ENCODE measurements around the gene HDAC4.

DNA sequence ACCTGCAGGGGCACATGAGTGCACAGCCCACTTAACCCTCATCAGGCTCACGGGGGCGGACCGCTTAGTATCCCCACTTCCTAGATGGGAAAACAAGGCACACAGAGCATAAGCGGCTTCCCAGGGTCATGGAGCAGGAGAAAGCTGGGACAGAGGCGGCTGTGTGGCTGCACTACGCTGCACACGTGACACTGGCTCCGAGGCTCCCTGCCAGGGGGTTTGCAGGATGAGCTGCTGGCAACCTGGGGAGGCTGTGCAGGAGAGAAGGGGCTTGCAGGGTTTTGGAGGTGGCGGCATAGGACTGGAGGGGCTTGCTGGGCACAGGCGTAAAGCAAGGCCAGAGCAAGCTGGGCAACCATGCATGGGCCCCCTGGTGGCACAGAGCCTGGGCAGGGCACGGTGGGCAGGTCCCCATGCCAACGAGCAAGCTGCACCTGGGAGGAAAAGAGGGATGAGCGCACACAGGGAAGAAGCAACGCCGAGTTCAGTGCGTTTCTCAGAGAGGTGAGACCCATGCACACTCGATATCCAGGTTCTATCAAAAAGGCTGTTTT lies 268.6 kb downstream of the HDAC4 start:
- TF ChIP-seq, protein P1, sequence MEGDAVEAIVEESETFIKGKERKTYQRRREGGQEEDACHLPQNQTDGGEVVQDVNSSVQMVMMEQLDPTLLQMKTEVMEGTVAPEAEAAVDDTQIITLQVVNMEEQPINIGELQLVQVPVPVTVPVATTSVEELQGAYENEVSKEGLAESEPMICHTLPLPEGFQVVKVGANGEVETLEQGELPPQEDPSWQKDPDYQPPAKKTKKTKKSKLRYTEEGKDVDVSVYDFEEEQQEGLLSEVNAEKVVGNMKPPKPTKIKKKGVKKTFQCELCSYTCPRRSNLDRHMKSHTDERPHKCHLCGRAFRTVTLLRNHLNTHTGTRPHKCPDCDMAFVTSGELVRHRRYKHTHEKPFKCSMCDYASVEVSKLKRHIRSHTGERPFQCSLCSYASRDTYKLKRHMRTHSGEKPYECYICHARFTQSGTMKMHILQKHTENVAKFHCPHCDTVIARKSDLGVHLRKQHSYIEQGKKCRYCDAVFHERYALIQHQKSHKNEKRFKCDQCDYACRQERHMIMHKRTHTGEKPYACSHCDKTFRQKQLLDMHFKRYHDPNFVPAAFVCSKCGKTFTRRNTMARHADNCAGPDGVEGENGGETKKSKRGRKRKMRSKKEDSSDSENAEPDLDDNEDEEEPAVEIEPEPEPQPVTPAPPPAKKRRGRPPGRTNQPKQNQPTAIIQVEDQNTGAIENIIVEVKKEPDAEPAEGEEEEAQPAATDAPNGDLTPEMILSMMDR (IDR thresholded peaks at IDR 0.05) = no peak
- TF ChIP-seq POLR2A (IDR thresholded peaks at IDR 0.05) = no peak
